Measurements from ENCODE around the gene FAM110A.
"Not testable (repeated sequence)": the region's sequence is repeated elsewhere in the genome, so short reads cannot be mapped to it uniquely, and the experiment has no call there.

FAM110A gene

DNA sequence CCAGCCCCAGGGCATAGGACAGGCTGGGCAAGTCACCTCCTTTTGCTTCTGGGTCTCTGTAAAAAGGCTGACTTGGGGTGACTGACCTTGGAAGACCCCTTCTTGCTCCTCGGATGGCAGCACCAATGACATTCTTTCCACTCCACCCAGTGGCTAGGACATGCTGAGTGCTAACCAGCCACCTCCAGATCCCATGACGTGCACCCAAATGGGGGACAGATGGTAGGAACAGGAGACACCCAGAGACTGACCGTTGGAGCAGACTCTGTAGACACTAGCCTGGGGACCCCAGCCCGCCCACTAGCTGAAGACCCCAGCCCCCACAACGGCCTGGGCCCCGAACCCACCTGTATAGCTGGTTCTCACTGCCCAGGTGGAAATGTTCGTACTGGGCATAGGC, 44.3 kb downstream of the FAM110A start:
- no peak for DNase-seq

- DNase-seq = no peak
Measured at GRCh38 chr20:878511-879307, 45.2 kb downstream of the FAM110A start.

- no peak for DNase-seq
Measured at GRCh38 chr20:879626-880025, 46.1 kb downstream of the FAM110A start.

GRCh38 chr20:881051-881782, 47.7 kb downstream of the FAM110A start:
- DNase-seq = peak in 1 of 5 donors; percentile 89

- no peak for DNase-seq
Measured at GRCh38 chr20:881783-882144, 48.2 kb downstream of the FAM110A start.

DNA sequence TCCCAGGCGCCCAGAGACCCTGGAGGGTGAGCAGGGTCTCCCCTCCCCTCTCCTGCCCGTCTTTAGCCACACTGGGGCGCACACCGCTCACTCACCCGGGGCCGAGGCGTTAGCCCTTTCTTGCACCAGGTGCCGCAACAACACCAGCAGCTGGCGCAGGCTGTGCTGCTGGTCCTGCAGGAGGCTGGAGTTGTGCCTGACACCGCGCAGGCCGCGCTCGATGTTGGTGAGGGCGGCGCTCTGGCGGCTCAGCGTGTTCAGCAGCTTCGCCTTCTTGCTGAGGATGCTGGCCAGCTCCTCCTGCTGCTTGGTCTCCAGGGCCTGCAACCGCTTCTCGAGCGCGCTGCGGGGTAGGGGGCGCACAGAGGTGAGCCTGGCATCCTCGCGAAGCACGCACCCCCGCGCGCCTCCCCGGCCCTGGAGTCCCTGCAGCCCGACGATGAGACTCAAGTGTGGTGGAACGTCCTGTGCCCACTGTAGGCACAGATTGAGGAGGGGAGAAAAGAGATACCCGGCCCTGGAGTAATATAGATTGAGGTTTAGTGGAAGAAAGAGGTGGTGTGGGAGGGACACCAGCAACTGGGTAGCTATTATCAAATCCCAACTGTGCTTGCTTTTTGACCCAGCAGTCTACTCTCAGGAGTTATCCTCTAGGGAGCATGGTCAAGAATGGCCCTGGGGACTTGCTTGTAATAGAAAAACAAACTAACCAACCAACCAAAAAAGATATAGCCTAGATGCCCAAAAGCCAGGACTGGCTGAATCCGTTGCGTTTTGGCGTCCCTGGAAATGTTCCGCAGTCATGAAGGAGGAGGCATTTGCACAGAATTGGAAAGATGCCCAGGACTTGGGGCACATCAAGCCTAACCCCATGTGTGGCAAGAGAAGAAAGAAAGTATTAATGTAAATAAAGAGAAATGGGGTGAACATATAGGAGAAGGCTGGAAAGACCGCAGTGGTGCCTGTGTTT, 51.8 kb downstream of the FAM110A start:
- peak in 1 of 5 donors; percentile 53 for DNase-seq

DNA sequence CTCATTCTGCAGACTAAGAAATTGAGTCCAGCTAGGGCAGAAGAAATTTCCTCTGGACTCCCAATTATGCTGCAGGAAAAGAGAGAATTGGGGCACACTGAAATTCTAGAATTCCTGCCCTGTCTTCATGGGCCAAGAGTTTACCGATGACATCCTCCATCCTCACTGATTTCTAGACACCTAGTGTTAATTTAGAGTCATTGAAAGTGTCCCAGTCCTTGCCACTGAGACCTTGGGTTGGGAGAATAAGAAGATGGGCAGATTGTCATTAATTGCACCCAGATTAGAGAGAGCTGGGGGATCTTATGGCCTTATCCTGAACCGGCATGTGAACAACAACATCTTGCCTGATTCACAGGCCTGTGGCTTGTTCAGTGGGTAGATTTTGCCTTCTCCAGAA, 53.6 kb downstream of the FAM110A start:
- no peak for DNase-seq

GRCh38 chr20:888057-888456, 54.5 kb downstream of the FAM110A start:
- no peak for DNase-seq

DNA sequence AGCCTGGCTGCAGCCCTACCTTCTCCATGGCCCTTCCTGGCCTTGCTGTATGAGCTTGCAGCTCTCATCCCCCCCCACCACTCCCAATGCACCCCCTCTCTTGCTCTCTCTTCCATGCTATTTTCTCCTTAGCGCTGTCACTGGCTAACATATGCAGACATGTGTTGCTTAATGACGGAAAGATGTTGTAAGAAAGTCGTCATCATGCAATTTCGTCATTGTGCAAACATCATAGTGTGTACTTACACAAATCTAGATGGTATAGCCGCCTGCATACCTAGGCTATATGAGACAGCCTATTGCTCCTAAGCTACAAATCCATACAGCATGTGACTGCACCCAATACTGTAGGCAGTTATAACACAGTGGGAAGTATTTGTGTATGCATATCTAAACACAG, 55.6 kb downstream of the FAM110A start:
- no peak for DNase-seq

DNA sequence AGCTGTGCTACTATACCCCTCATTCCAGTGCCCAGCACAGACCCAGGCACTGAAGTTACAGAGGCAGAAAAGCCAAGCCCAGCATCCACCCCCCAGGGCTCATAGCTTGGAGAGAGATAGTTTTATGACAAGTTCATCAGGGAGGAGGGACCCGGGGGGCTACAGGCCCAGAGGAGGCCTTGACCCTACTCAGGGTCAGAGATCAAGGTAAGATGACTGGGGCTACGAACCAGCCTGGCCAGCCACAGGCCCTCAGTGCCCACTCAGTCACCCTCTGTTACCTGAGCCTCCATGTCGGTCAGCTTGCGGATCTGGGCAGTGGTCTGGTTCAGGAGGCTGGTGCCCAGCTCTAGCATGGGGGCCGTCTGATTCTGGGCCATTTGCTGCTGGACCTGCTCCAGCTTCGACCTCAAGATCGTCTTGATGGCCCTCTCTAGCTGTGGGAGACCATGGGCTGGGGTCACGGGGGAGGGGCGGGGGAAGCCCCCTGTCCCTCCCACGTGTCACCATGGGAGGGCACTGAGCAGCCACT, 56.5 kb downstream of the FAM110A start:
- DNase-seq = no peak

DNA sequence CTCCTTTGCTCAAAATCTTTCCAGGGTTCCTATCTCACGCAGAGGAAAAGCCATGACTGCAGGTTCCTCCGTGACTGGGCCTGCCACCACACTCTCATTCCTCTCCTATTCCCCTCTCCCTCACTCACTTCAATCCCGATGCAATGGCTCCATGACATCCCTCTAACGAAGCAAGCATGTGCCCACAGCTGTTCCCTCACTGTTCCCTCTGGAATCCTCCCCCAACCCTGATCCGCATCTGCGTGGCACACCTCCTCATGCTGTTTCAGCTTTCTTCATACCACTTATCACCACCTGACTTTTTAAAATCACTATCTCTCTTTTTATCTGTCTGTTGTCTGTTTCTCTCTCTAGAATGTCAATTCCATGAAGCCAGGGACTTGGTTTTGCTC, 57.1 kb downstream of the FAM110A start:
- no peak for DNase-seq

GRCh38 chr20:891058-891705, 57.7 kb downstream of the FAM110A start:
- no peak for DNase-seq

DNA sequence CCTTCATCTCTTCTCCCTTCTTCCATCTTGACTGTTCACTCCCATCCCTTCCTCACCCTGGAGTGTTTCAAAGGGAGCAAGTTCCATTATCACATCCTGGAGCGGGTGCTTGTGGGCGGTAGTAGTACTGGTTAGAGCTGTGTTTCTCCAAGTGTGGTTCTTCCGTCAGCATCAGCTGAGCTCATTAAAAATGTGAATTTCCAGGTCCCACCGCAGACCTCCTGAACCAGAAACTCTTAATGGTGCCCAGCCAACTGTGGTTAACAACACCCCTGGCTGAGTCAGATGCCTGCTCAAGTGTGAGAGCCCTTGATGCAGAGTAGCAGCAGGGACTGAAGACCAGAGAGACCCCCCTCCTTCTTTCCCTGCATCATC, 58.2 kb downstream of the FAM110A start:
- DNase-seq = no peak

GRCh38 chr20:892371-892770, 58.9 kb downstream of the FAM110A start:
- DNase-seq = not testable (repeated sequence)

All from T-helper 1 cell (primary cell).